Activated naive CD4-positive, alpha-beta T cell treated with anti-CD3 and anti-CD28 coated beads, Interleukin-2, amount 10 ng/mL, durations not matched to agents 7 days and 5 days (primary cell): ENCODE data around the gene SLC44A4.
"Not testable (repeated sequence)": the region's sequence is repeated elsewhere in the genome, so short reads cannot be mapped to it uniquely, and the experiment has no call there.

Source experiments
- CTCF ChIA-PET: fragments of 350-600 bp; sonication (Branson Sonifier 250); formaldehyde crosslinking; loops from one replicate; lab custom pipeline; 2021; ENCODE audit warnings: antibody characterized with exemption; lab: Charles Lee
- DNase-seq: peaks from one replicate; pipeline ENCODE4 v3.0.0-alpha.2; 2020
- H3K27ac Mint-ChIP-seq: one replicate; pipeline ENCODE4 v1.8.0; 2021; ENCODE audit warnings: mild to moderate bottlenecking, moderate library complexity, mixed read lengths
- H3K27me3 Mint-ChIP-seq: one replicate; pipeline ENCODE4 v1.8.0; 2021; ENCODE audit warnings: mild to moderate bottlenecking, mixed read lengths
- H3K36me3 Mint-ChIP-seq: one replicate; pipeline ENCODE4 v1.8.0; 2021; ENCODE audit warnings: mixed read lengths
- H3K4me1 Mint-ChIP-seq: one replicate; pipeline ENCODE4 v1.8.0; 2021; ENCODE audit warnings: mixed read lengths
- H3K4me3 Mint-ChIP-seq: one replicate; pipeline ENCODE4 v1.8.0; 2021; ENCODE audit warnings: mild to moderate bottlenecking, moderate library complexity, mixed read lengths
- H3K9me3 Mint-ChIP-seq: one replicate; pipeline ENCODE4 v1.8.0; 2021; ENCODE audit warnings: mixed read lengths

SLC44A4 gene

GRCh38 chr6:31878726-31879125, at the start of gene SLC44A4:
Gene SLC44A4, minus strand, starts transcription at chr6:31878997. Its CDS starts 17 bp downstream, at chr6:31878980.
- H3K4me1 Mint-ChIP-seq = peaks cover 2% of the 10 kb centered on the region
- peak within 1 kb of the TSS; percentile 33 for H3K27ac Mint-ChIP-seq
- DNase-seq = no peak
- CTCF ChIA-PET = interaction anchor here (1.2 kb wide), 1 partner anchor 109 kb away, joined by 4 read pairs; no protein-coding TSS in a partner anchor
- peaks cover 28% of the 10 kb centered on the region for H3K36me3 Mint-ChIP-seq
- no peaks in the 10 kb centered on the region for H3K9me3 Mint-ChIP-seq
- no peak within 1 kb of the TSS for H3K4me3 Mint-ChIP-seq
- peaks cover 22% of the 10 kb centered on the region for H3K27me3 Mint-ChIP-seq

GRCh38 chr6:31928672-31928939, 49.8 kb upstream of the SLC44A4 start:
- Mint-ChIP-seq H3K4me3 (no peak overlapping the region), H3K36me3 (no peaks in the 10 kb centered on the region), H3K27ac (no peak overlapping the region), H3K4me1 (no peaks in the 10 kb centered on the region), H3K27me3 (peaks cover 17% of the 10 kb centered on the region), H3K9me3 (no peaks in the 10 kb centered on the region)
- CTCF ChIA-PET = no interaction called here
- DNase-seq = no peak

GRCh38 chr6:31927863-31928671, 49.3 kb upstream of the SLC44A4 start:
- no peak for DNase-seq
- H3K4me1 Mint-ChIP-seq = no peaks in the 10 kb centered on the region
- H3K9me3 Mint-ChIP-seq = no peaks in the 10 kb centered on the region
- no peak overlapping the region for H3K4me3 Mint-ChIP-seq
- H3K27ac Mint-ChIP-seq = no peak overlapping the region
- CTCF ChIA-PET = no interaction called here
- no peaks in the 10 kb centered on the region for H3K36me3 Mint-ChIP-seq
- H3K27me3 Mint-ChIP-seq = peaks cover 12% of the 10 kb centered on the region

- H3K9me3 Mint-ChIP-seq = no peaks in the 10 kb centered on the region
- H3K4me1 Mint-ChIP-seq = no peaks in the 10 kb centered on the region
- H3K27ac Mint-ChIP-seq = no peak within 1 kb of the TSS
- peaks cover 12% of the 10 kb centered on the region for H3K27me3 Mint-ChIP-seq
- H3K4me3 Mint-ChIP-seq = no peak within 1 kb of the TSS
- DNase-seq = no peak
- no peaks in the 10 kb centered on the region for H3K36me3 Mint-ChIP-seq
- CTCF ChIA-PET = interaction anchor here (0.6 kb wide), 1 partner anchor 8 kb away, joined by 4 read pairs; no protein-coding TSS in a partner anchor
These were observed 48.6 kb upstream of the SLC44A4 start, which contains the start of gene C2 for GRCh38 chr6:31927242-31927862. Gene C2, plus strand, starts transcription at chr6:31927717. Its CDS starts 36 bp downstream, at chr6:31927753.

GRCh38 chr6:31922942-31923341, 44.1 kb upstream of the SLC44A4 start:
- Mint-ChIP-seq H3K9me3 (no peaks in the 10 kb centered on the region), H3K4me1 (no peaks in the 10 kb centered on the region), H3K4me3 (no peak overlapping the region), H3K36me3 (no peaks in the 10 kb centered on the region), H3K27ac (no peak overlapping the region), H3K27me3 (peaks cover 24% of the 10 kb centered on the region)
- DNase-seq = peak; percentile 53
- CTCF ChIA-PET = interaction anchor here (0.8 kb wide), 2 partner anchors 239 to 375 kb away, joined by 3 read pairs; no protein-coding TSS in a partner anchor

- H3K9me3 Mint-ChIP-seq = no peaks in the 10 kb centered on the region
- H3K27ac Mint-ChIP-seq = no peak overlapping the region
- CTCF ChIA-PET = interaction anchor here (1.8 kb wide), 1 partner anchor 32 kb away, joined by 7 read pairs; no protein-coding TSS in a partner anchor
- no peaks in the 10 kb centered on the region for H3K4me1 Mint-ChIP-seq
- peaks cover 22% of the 10 kb centered on the region for H3K27me3 Mint-ChIP-seq
- H3K4me3 Mint-ChIP-seq = no peak overlapping the region
- no peaks in the 10 kb centered on the region for H3K36me3 Mint-ChIP-seq
- no peak for DNase-seq
These were observed 42.0 kb upstream of the SLC44A4 start for GRCh38 chr6:31920811-31921210.

GRCh38 chr6:31919624-31920303, 41.0 kb upstream of the SLC44A4 start:
- DNase-seq = no peak
- Mint-ChIP-seq H3K27me3 (peaks cover 20% of the 10 kb centered on the region), H3K4me3 (no peak overlapping the region), H3K27ac (no peak overlapping the region), H3K9me3 (no peaks in the 10 kb centered on the region), H3K4me1 (no peaks in the 10 kb centered on the region), H3K36me3 (no peaks in the 10 kb centered on the region)
- CTCF ChIA-PET = interaction anchor here (1.8 kb wide), 1 partner anchor 33 kb away, joined by 7 read pairs; no protein-coding TSS in a partner anchor

GRCh38 chr6:31918069-31918720, 39.4 kb upstream of the SLC44A4 start:
- DNase-seq = no peak
- Mint-ChIP-seq H3K27ac (no peak overlapping the region), H3K9me3 (no peaks in the 10 kb centered on the region), H3K4me3 (no peak overlapping the region), H3K36me3 (no peaks in the 10 kb centered on the region), H3K27me3 (peaks cover 19% of the 10 kb centered on the region), H3K4me1 (no peaks in the 10 kb centered on the region)
- CTCF ChIA-PET = interaction anchor here (0.7 to 1.5 kb wide), 3 partner anchors 26 to 65 kb away, joined by 3 to 4 read pairs (median 3); no protein-coding TSS in a partner anchor

GRCh38 chr6:31915756-31916155, 37.0 kb upstream of the SLC44A4 start:
- Mint-ChIP-seq H3K27me3 (peaks cover 12% of the 10 kb centered on the region), H3K9me3 (no peaks in the 10 kb centered on the region), H3K36me3 (no peaks in the 10 kb centered on the region), H3K4me1 (peaks cover 2% of the 10 kb centered on the region), H3K4me3 (no peak overlapping the region), H3K27ac (no peak overlapping the region)
- no peak for DNase-seq
- CTCF ChIA-PET = no interaction called here

GRCh38 chr6:31915351-31915750, 36.6 kb upstream of the SLC44A4 start:
- DNase-seq = no peak
- no peak overlapping the region for H3K4me3 Mint-ChIP-seq
- H3K36me3 Mint-ChIP-seq = no peaks in the 10 kb centered on the region
- H3K27me3 Mint-ChIP-seq = peaks cover 9% of the 10 kb centered on the region
- H3K9me3 Mint-ChIP-seq = no peaks in the 10 kb centered on the region
- H3K4me1 Mint-ChIP-seq = peaks cover 2% of the 10 kb centered on the region
- CTCF ChIA-PET = no interaction called here
- H3K27ac Mint-ChIP-seq = no peak overlapping the region

- no peak overlapping the region for H3K27ac Mint-ChIP-seq
- H3K27me3 Mint-ChIP-seq = peaks cover 21% of the 10 kb centered on the region
- H3K4me3 Mint-ChIP-seq = no peak overlapping the region
- H3K9me3 Mint-ChIP-seq = no peaks in the 10 kb centered on the region
- H3K36me3 Mint-ChIP-seq = no peaks in the 10 kb centered on the region
- CTCF ChIA-PET = interaction anchor here (1.1 kb wide), 1 partner anchor 10 kb away, joined by 3 read pairs; the partner anchor contains the start of gene ZBTB12
- no peak for DNase-seq
- peaks cover 2% of the 10 kb centered on the region for H3K4me1 Mint-ChIP-seq
These were observed 33.2 kb upstream of the SLC44A4 start for GRCh38 chr6:31911826-31912585.

- H3K27me3 Mint-ChIP-seq = peaks cover 34% of the 10 kb centered on the region
- DNase-seq, H3K27ac Mint-ChIP-seq, H3K9me3 Mint-ChIP-seq, H3K4me1 Mint-ChIP-seq, CTCF ChIA-PET, H3K4me3 Mint-ChIP-seq, H3K36me3 Mint-ChIP-seq: not testable (repeated sequence)
These were observed 30.5 kb upstream of the SLC44A4 start for GRCh38 chr6:31909298-31909697.

GRCh38 chr6:31908791-31909190, 30.0 kb upstream of the SLC44A4 start:
- no peak for DNase-seq
- CTCF ChIA-PET = no interaction called here
- peaks cover 37% of the 10 kb centered on the region for H3K27me3 Mint-ChIP-seq
- peaks cover 2% of the 10 kb centered on the region for H3K4me1 Mint-ChIP-seq
- no peak overlapping the region for H3K27ac Mint-ChIP-seq
- no peaks in the 10 kb centered on the region for H3K9me3 Mint-ChIP-seq
- H3K36me3 Mint-ChIP-seq = no peaks in the 10 kb centered on the region
- H3K4me3 Mint-ChIP-seq = no peak overlapping the region
